NCI-H82 (cell line): ENCODE data around the gene MITF.
"Not testable (repeated sequence)": the region's sequence is repeated elsewhere in the genome, so short reads cannot be mapped to it uniquely, and the experiment has no call there.

ENCODE experiments used
- DNase-seq: peaks from one replicate; lab custom pipeline; 2025; lab: John Stamatoyannopoulos, UW

The MITF gene

GRCh38 chr3:69914395-69914794 is 175.1 kb downstream of the MITF start:
- DNase-seq, result no peak

DNA sequence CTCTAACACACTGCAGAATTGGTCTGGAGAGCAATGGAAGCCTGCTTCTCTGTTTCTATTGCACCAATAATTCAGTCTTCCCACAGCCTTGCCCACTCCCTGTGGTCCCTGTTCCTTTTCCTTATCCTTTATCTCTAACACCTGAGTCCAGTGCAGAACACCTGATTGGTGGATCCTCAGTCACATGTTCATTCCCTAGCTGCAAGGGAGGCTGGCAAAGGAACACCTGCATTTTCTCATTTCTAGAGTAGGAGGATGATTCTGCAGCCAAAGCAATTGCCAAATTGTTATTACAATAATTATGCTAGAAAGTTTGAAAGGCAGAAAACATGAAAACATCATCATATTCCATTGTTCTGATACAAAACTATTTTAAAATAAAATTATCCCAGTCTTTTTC is 176.5 kb downstream of the MITF start:
- DNase-seq, result no peak

DNA sequence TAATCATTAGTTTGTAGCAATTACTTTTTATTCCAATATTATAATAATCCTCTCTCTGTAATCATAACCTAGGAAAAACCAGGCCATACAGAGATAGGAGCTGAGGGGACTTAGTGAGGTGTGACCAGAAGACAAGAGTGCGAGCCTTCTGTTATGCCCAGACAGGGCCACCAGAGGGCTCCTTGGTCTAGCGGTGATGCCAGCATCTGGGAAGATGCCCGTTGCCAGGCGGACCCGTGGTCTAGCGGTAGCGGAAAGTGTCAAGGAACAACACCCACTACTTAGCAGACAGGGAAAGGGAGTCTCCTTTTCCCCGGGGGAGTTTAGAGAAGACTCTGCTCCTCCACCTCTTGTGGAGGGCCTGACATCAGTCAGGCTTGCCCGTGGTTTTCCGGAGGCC is 180.7 kb downstream of the MITF start:
- DNase-seq, result not testable (repeated sequence)

DNA sequence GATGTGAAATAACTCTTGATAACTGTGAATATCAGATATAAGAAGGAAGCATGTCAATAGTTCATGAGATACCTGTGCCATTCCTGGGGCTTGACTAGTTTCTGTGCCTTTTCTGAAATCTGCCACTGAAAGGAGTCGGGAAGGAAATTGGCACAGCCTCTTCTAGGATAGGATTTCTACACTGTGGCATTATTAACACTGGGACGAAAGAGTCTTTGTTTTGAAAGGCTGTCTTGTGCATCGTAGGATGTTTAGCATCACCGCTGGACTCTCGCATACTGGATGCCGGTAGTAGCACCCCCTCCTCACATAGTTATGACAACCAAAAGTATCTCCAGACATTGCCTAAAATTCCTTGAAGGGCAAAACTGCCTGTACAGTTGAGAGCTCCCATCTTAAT is 182.4 kb downstream of the MITF start:
- no peak for DNase-seq

DNA sequence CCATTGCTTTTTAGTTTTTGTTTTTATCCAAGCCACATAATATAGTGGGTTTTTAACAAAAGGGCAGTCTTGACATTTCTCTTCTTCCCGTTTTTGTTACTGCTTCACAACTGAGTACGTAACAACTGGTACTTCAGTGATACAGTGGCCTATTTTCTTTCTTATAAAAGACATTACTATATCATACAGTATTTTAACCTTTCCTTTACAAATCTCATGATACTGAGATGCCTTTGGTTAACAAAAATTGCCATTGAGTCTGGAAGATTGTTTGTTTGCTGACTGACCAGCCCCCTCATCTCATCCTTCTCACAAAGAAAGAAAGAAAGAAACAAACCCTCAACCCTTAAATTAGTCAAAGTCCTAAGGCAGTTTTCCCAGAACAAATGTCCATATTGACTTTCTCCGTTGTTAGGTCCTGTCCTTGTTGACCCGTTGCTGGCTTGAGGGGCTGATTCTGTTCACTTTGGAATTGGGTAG is 183.3 kb downstream of the MITF start:
- DNase-seq, result no peak

DNA sequence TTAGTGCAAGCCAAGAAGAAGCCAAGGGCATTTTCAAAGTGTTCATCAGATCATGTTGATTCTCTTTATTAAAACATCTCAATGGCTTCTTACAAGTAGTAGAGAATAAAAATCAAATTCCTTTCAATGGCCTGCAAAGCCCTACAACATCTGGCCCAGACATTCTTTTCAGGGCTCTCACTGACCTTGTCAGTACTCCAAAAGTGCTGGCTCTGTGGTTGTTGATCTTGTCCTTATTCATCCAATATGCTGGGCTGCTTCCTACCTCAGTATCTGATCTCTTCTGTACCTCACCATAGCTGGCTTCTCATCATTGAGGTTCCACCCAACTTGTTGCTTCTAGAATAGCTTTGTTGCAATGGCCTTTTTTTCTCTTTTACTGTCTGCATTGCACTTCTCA is 186.2 kb downstream of the MITF start:
- no peak for DNase-seq

- DNase-seq, result no peak
These were observed 187.1 kb downstream of the MITF start for GRCh38 chr3:69926385-69926784.

GRCh38 chr3:69927571-69927970 is 188.3 kb downstream of the MITF start:
- no peak for DNase-seq

GRCh38 chr3:69929019-69929418 is 189.8 kb downstream of the MITF start:
- DNase-seq, result no peak

DNA sequence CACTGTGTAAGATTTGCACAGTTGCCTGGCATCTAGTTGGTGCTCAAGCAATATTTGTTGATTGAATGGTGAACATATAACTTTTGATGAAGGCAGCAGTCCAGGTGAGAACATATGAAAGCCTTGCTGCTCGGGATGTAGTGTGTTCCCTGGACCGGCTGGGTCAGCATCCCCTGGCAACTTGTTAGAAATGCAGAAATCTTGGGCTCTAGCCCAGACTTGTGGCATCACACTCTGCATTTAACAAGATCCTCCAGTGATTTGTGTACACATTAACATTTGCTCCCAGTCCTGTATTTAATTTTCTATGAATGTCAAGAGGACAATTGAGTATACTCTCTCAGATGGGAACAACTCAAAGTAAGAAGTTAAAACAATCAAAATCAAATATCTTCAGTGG is 191.3 kb downstream of the MITF start:
- no peak for DNase-seq

- DNase-seq, result no peak
These were observed 192.8 kb downstream of the MITF start for GRCh38 chr3:69932087-69932486.

DNA sequence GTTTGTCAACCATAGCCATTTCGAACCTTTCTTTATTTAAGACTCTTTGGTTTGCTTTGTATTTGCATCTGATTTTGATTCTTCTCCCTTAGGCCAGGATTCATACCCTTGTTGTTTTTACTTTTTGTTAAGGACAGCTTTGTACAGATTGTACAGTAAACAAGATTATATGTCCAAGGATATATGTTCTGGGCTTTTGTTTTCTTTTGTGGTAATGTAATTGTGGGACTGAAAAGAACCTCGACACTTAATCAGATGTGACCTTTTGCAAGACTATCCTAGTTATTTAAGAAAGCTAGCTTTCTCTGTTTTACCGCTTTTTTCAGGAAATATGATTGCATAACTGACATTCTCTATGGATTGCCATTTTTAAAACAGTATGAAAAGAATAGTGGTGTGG is 193.2 kb downstream of the MITF start:
- DNase-seq, result no peak

GRCh38 chr3:69934398-69934797 is 195.1 kb downstream of the MITF start:
- no peak for DNase-seq

GRCh38 chr3:69936266-69936665 is 197.0 kb downstream of the MITF start:
- no peak for DNase-seq

- no peak for DNase-seq
These were observed 198.8 kb downstream of the MITF start for GRCh38 chr3:69938061-69938460.

- no peak for DNase-seq
These were observed 199.7 kb downstream of the MITF start for GRCh38 chr3:69938931-69939330.

DNA sequence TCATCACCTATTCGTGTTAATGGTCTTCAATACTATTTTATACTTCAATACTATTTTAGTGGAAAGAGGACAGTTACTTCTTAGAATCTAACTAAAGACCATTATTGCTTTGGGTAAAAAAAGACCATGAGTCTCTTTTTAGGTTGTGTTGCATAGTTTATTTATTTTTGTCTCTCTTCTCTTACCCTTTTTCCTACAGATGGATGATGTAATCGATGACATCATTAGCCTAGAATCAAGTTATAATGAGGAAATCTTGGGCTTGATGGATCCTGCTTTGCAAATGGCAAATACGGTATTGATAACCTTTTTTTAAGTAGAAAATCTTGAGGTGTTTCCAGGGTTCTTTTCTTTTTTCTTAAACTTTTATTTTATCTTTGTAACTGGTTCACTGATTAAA is 201.8 kb downstream of the MITF start:
- no peak for DNase-seq

DNA sequence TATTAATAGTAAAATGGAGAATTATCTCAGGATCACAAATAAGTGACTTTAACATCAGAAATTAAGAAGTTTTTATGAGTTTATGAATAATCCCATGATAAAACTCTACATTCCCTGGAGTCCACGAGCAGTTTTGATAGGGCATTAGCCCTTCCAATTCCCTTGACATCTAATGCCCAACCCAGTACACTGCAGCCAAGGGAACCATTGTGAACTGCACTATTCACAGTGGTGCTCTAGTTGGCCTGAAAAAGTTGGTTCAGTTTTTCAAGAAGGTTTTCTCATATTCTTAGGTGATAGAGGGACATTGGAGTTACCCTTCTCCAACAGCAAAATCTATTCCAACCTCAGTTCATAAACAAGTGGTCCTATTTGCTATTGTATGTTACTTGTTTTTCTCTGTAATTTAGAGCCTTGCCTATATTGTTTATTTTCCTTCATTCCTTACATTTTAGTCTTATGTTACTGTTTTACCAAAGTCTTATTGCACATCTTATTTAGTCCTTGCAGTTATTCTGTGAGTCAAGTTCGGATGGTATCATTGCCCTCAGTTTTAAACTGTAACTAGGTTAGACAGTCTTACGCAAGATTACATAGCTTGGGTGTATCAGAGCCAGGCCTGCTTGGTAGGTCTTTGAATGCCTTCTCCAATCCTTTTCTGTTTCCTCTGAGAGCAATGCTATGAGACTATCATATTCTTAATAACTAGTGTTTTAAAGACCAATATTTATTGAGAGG is 202.3 kb downstream of the MITF start:
- DNase-seq, result no peak

DNA sequence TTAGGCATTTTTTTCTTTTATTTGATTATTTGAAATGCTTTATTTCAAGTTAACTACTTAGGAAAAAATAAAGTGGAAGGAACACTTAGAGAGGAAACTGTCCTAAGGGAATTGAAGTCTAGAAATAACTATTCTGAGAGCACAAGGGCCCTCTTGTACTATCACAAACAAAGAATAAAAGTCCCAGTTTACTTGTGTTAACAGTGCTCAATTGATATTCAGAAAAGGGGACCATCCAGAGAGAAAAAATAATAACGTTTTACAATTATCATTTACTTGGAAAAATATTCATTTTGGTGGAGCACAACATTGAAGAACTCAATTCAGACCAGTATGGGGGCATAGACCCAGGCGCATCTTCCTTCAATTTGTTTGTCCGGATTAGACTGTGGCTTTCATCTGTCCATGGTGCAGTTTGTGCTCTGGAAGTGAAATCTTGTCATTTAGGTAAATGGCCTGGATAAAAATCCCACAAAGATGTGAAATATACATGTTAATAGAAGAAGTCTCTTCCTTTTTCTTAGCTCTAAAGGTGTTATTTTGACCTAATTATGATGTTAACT is 205.7 kb downstream of the MITF start:
- DNase-seq, result no peak

DNA sequence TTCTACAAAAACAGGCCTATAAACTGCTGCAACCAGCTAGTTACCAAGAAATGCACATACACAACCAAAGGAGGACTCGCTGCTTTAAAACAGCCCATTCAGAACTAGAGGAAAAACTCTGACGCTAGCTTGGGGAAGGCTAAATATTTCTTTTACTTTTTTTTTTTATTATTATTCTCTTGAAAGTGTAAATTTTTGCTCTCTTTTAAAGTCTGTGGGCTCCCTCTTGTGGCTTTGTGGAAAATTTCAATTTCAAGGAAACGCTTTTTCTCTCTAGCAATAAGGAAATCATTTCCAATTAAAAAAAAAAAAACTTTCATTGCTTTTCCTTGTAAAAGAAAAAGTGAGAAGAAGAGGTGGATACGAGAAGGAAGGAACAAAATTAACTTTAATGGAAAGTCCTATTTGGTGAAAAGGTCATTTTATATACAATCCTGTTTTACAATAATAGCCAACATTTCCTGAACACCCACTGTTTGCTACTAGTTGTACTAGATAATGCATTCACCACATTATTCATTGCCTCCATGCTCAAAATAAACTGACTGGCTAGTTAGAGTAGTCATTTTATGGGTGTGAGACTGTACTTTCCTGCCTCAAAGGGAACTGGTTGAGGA is 209.1 kb downstream of the MITF start:
- DNase-seq, result peak; percentile 6

DNA sequence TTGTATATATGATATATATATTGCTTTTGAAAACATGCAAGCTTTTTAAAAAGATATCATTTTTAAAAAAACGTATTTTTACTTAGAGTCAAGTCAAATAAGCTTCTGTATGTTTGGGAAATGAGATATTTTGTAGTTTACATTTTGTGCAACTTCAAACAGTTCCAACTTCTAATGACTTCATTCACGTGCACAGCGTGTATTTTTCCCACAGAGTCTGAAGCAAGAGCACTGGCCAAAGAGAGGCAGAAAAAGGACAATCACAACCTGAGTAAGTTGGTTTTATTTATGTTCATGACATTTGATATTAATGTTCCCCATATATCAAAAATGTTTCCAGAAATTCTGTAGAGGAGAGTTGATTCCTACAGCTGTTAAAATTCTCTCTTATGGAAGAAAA is 212.4 kb downstream of the MITF start:
- no peak for DNase-seq

- DNase-seq, result no peak
These were observed 220.3 kb downstream of the MITF start for GRCh38 chr3:69959581-69959980.

DNA sequence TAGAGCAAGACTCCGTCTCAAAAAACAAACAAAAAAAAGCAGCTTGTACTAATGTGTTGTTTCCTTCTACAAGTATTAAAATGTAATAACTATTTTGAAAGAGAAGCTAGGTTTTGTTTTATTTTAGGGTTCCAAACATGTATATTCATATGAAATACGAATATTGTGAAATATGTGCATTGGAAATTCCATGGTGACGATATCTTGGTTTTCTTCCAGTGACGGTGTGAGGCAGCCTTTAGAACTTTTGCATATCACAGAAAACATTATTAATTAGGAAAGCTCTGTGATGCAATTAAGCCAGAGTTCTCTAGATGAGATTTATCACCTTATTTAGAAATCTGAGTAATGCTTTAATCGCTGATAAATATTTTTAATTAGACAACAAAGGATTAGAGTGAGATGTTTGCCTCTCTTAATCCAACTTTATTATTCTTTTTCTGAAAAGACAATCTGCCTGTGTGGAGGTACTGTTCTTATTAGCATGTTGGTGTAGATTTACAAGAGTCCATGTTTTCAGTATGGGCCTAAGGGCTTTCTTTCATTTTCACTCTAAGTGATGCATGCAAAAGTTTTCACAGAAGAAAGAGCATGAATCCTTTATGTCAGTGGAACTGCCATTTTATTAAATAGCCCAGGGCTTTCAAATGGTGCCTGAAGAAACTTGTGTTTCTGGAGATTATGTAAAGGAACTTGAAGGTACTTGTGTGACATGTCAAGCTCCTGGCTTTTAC is 222.6 kb downstream of the MITF start:
- DNase-seq, result no peak
